Fibroblast of villous mesenchyme (primary cell): ENCODE results near the gene ZNF574. TPM values are rescaled to one million over a fixed set of nuclear protein-coding genes. Genes with fewer than 3 reads are reported as not detected.

ENCODE experiments used
- DNase-seq: peaks from one replicate; pipeline ENCODE4 v3.0.0-alpha.2; 2010; ENCODE audit warnings: low read depth
- H3K4me3 ChIP-seq: 2 replicates; pipeline ENCODE4 v1.5.1; 2011; ENCODE audit warnings: low read depth, mild to moderate bottlenecking, low read length
- CTCF ChIP-seq: IDR thresholded peaks from 2 replicates; pipeline ENCODE4 v1.5.1; 2012; ENCODE audit warnings: low read depth, mild to moderate bottlenecking, low read length; ENCODE audit not compliant: insufficient read depth
- total RNA-seq: library from RNA; depleted of rRNA; stranded (reverse); fragments of >200 nt; gene quantifications from 2 replicates; pipeline ENCODE4 v1.2.3, GENCODE V29; 2012

ZNF574 gene
- total RNA-seq, 1 donor, result 19.0 TPM

- no peak overlapping the region for H3K4me3 ChIP-seq
- peak; percentile 90 for DNase-seq
- peak; percentile 35 for TF ChIP-seq CTCF
Observed at GRCh38 chr19:42113641-42114348, 37.8 kb downstream of the ZNF574 start.

GRCh38 chr19:42114412-42114811 lies 38.4 kb downstream of the ZNF574 start:
- DNase-seq, result no peak
- no peak for TF ChIP-seq CTCF

GRCh38 chr19:42115219-42115618 lies 39.3 kb downstream of the ZNF574 start:
- no peak for TF ChIP-seq CTCF
- peak; percentile 54 for DNase-seq
- H3K4me3 ChIP-seq, result no peak overlapping the region

More at GRCh38 chr19:42114412-42114811, 38.4 kb downstream of the ZNF574 start:
- no peak overlapping the region for H3K4me3 ChIP-seq

GRCh38 chr19:42115705-42116104 lies 39.7 kb downstream of the ZNF574 start:
- DNase-seq, result no peak
- TF ChIP-seq CTCF, result no peak
- no peak overlapping the region for H3K4me3 ChIP-seq

- no peak overlapping the region for H3K4me3 ChIP-seq
- DNase-seq, result no peak
- peak; percentile 7 for TF ChIP-seq CTCF
Observed at GRCh38 chr19:42116308-42117075, 40.5 kb downstream of the ZNF574 start.

GRCh38 chr19:42117076-42117475 lies 41.1 kb downstream of the ZNF574 start:
- no peak overlapping the region for H3K4me3 ChIP-seq
- no peak for DNase-seq
- no peak for TF ChIP-seq CTCF
